ENCODE data around the gene KANK2.
"Not testable (repeated sequence)": the region's sequence is repeated elsewhere in the genome, so short reads cannot be mapped to it uniquely, and the experiment has no call there.

KANK2 gene

GRCh38 chr19:11195681-11196080, 1.7 kb downstream of the KANK2 start:
- no peak for DNase-seq

DNA sequence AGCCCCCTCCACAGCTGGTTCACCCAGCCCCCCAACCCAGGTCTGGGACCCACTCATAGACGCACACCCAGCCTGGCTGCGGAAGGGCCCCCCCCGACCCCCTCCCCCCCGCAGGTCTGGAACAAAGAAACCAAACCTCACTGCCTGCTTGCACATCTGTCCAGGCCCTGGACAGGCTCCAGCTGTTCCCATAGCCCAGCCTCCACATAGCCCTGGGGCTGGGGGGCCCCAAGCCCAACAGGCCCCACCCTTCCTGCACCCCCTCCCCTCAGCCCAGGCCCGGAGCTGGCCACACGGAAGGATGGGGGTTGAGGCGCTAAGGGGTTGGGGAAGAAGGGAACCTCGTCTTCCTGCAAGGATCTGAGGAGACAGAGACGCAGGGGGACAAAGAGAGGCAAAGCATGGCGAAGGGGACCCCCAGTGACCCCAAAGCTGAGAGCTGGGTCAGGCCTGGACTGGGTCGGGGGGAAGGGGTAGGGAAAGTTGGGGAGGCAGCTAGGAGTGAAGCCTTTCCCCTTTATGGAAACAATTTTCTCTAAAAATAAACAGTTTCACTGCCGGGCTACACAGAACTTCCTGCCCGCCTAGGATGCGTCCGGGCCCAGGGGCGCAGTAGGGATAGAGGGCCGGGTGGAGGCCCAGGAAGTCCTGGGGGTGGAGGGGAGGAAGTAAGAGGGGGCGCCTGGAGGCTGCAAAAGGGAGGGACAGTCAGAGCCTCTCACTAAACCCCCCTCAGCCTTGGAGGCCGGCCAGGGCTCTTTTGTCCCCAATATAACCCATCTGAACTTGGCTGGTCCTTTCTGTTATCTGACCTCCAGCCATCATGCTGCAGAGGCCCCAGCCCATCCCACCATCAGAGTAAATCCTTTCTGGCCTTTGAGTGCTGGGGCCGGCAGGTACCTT, 2.4 kb downstream of the KANK2 start:
- no peak for DNase-seq

DNA sequence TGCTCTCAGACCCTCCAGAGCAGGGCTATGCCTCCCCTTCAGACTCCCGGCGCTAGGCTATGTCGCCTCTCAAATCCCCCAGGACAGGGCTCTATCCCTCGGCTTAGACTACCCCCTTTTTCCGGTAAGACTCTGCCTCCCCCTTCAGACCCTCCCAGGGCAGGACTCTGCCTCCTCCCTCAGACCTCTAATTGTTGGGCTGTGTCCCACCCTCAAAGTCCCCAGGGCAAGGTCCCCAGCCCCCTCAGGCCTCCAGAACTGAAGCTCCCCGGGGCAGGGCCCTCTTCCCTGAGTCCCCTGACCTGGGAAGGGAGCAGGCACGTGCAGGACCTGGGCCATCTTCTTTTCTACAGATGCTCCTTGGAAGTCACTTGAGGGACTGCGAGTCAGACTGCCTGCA, 3.2 kb downstream of the KANK2 start:
- DNase-seq: no peak

- no peak for DNase-seq
Measured at GRCh38 chr19:11192957-11193939, 4.1 kb downstream of the KANK2 start.

- no peak for DNase-seq
Measured at GRCh38 chr19:11191934-11192333, 5.4 kb downstream of the KANK2 start.

DNA sequence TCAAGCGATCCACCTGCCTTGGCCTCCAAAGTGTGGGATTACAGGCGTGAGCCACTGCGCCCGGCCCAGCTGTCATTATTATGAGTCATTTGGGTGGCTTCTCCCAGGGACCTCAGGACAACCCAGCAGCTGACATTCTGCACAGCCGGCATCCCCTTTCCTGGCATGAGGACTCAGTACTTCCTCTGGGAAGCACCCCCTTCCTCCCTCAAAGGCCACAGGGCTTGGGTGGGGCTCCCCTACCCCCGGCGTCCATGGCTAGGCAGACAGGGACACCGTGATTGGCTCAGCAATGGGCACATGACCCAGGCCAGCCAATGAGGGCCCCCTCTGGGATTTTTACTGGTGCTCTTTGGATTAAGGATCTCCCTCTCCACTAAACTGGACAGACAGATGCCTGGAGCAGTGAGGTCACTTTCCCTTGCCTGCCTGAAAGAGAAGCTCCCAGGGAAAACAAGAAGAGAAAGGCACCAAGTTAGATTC, 6.0 kb downstream of the KANK2 start:
- no peak for DNase-seq

- DNase-seq: no peak
Measured at GRCh38 chr19:11190501-11190900, 6.8 kb downstream of the KANK2 start.

DNA sequence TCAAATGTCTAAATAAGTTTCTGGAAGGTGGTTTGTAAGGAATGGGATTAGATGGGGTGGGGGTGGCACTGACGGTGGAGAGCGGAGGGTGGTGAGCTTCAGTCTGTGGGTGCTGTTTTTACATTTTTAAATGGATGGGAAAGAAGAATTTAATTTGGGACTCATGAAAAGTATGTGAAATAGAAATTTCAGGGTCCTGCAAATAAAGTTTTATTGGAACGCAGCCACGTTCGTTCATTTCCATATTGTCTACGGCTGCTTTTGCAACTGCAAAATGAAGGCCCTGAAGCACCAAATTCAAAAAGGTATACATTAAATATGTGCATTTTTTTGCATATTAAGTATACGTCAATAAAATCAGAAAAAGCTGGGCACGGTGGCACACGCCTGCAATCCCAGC, 9.9 kb downstream of the KANK2 start:
- no peak for DNase-seq

DNA sequence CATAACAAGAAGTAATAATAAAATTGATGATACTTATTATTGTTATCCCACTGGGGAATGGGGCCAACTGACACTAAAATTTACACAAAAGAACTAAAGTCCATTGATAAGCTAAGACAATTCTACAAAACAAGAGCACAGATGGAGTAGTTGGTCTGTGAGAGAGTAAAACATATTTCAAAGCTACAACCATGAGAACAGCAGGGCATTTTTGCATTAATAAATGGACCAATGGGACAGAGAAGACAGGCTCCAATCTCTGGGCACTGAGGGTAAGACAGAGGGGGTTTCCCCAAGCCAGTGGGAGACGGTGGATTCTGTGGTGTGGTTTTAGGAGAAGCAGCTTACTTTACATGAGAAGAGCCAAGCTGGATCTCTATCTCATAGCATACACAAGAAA, 14.4 kb downstream of the KANK2 start:
- DNase-seq: no peak

DNA sequence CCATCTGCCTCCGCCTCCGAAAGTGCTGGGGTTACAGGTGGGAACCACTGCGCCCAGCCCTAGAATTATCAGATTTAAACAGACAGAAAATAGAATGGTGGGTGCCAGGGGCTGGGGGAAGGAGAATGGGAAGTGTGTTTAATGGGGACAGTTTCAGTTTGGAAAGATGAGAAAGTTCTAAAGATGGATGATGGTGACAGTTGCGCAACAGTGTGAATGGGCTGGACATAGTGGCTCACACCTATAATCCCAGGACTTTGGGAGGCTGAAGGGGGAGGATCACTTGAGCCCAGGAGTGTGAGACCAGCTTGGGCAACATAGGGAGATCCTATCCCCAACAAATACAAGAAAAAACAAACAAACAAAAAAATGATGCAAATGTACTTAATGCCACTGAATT, 15.9 kb downstream of the KANK2 start:
- DNase-seq: no peak

- not testable (repeated sequence) for DNase-seq
Measured at GRCh38 chr19:11180975-11181374, 16.4 kb downstream of the KANK2 start.

GRCh38 chr19:11180346-11180745, 17.0 kb downstream of the KANK2 start:
- DNase-seq: no peak

DNA sequence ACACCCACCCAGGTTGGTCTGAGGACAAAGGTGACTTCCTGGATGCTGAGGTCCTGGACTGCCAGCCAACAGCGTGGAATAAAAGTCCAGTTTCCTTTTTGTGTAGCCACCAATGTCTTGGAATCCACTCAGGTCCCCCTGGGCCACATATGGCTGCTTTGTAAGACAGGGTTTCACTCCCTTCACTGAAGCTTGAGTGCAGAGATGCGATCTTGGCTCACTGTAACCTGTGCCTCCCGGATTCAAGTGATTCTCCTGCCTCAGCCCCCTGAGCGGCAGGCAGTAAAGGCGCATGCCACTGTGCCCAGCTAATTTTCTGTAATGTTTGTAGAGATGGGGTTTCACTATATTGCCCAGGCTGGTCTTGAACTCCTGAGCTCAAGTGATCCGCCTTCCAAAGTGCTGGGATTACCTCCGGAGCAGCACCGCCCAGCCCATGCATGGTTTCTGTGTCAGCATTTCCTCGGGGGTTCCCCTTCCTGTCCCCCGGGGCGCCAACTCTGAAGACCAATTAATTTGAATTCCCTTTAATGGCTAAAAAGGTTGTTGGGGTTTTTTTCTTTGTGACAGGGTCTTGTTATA, 17.5 kb downstream of the KANK2 start:
- no peak for DNase-seq

DNA sequence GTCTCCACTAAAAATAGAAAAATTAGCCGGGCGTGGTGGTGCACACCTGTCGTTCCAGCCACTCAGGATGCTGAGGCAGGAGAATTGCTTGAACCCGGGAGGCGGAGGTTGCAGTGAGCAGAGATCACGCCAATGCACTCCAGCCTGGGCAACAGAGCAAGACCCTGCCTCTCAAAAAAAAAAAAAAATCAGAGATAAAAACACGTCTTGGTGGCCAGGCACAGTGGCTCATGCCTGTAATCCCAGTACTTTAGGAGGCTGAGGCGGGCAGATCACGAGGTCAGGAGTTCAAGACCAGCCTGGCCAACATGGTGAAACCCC, 18.2 kb downstream of the KANK2 start:
- DNase-seq: not testable (repeated sequence)

DNA sequence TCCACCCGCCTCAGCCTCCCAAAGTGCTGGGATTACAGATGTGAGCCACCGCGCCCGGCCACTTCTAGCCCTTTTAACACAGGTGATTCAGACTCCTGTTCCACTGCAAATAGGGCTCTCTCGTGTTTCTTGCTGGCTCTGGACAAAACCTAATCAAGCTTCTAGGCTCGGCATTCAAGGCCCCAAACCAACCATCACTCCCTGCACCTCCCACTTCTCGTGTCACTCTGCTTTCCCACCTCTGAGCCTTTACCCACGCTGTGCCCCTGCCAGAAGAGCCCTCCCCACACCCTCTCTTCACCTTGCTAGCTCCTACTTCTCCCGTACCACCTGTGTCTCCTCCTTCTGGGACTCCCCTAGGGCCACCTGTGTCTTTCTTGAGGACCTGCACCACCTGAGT, 19.8 kb downstream of the KANK2 start:
- DNase-seq: no peak

DNA sequence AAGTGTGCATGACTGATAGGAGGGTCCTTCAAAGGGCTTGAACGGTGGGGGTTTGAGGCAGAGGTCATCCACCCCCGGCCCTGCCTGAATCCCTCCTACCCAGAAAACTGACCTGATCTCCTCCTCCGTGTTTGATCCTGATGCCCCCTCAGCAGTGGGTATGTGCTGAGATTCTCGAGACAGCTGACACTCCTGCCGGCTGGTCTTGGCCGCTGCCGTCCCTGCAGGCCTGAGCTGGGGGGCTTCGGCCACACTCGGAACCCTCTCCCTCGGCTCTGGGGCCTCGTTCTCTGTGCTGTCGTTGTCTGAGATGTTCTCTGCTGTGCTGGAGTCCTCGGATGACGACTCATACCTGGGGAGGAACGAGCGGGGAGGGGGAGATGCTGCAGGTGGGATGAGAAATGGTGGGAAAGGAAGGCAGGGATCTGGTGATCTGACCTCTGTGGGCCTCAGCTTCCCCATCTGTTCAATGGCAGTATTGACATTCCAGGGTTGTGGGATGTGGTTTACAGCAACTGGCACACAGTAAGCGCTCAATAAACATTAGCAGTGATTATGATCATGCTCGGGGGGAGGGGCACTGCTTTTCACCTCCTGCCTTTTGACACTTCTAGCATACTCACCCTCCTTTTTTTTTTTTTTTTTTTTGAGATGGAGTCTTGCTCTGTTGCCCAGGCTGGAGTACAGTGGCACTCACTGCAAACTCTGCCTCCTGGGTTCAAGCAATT, 20.7 kb downstream of the KANK2 start:
- no peak for DNase-seq

DNA sequence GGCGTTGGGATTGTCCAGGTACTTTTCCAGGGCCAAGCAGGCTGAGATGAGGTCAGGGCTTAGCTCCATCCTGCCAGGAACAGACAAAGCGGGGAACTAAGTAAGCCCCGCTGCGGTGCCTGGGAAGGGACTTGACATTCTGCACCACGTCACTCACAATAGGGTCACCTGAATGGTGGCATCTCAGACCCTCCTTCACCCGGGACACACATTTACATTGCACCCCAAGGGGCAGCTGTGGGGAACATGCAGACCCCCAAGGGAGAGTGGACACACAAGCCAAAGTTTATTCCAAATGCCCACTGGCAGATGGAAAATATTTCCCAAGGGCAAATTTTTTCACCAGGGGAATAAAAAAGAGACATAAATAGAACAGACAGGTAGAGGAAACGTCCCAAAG, 21.4 kb downstream of the KANK2 start:
- no peak for DNase-seq

DNA sequence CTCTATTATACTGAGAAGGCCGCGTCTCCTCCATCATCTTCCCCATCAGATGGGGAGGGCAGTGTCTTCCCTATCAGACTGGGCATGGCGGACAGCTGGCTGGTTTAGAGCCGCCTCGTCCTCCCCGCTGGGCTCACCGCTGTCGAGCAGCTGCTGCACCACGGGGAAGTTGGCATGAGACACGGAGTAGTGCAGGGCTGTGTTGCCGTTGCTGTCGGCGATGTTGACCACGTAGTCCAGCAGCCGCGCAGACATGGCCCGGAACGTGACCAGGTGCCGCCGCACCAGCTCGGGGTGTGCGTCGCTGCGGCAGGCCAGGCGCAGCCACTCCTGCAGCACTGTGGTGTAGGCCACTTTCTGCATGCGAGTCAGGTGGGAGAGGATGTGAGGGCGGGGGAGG, 23.0 kb downstream of the KANK2 start:
- DNase-seq: no peak

GRCh38 chr19:11173516-11174155, 23.7 kb downstream of the KANK2 start:
- no peak for DNase-seq

DNA sequence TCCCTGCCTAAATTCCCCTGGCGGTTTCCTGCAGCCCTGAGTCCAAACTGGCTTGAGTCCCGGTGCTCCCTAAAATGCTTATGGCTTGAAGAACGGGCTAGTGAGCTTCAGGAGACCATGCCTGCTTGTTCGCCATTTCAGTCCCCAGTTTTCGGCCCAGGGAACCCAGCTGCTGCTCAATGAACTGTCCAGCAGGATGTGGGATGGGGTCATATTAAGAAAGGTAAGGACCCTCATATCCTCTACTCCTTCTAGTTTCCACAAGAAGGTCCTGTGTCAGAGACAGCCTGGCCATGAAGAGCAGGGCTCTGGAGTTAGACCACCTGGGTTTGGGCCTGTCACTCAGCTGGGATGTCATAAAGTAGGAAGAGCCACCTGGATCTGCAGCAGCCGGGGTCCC, 24.8 kb downstream of the KANK2 start:
- DNase-seq: no peak

DNA sequence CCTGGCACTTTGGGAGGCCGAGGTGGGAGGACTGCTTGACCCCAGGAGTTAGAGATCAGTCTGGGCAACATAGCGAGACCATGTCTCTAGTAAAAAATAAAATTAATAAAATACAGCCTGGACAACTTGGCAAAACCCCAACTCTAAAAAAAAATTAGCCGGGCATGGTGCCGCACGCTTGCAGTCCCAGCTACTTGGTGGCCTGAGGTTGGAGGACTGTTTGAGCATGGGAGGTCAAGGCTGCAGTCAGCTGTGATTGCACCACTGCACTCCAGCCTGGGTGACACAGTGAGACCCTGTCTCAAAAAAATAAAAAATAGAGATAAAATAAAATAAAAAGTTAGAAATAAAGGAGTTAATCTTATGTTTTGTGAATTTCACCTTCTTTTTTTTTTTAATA, 26.2 kb downstream of the KANK2 start:
- DNase-seq: no peak
